GM18858 (cell line): ENCODE data around the gene CLASRP.

Experiments used
- ATAC-seq: cut with Tn5 transposase; IDR thresholded peaks from one replicate; pipeline ENCODE4 v1.9.1; 2021; ENCODE audit not compliant: unreplicated experiment

The CLASRP gene

DNA sequence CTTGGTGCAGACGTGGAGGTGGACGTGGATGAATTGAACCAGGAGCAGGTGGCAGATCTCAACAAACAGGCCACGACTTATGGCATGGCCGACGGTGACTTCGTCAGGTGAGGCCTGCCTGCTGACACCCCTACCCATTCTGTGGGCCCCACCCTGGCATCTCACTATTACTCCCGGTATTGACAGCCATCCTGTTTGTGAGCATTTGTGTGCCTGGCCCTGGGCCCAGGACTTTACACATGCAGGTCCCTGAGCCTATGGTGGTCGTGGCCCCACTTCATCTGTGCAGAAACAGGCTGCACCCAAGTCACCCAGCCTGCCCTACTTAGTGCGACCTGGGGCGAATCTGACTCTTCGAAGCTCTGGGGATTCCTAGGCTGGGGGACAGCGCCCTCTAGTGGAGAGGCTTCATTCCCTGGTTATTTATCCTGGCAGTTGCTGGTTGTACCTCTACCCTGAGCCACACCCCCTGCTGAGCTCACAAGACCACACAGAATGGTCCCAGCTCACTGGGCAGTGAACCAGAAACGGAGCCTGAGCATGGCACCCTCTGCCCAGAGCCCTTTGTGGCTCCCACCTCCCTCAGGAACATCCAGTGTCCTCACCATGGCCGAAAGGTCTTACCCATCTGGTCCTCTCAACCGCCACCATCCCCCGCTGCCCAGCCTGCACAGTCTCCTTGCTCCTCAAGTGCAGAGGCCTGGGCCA is 20.6 kb downstream of the CLASRP start:
- ATAC-seq: no peak

DNA sequence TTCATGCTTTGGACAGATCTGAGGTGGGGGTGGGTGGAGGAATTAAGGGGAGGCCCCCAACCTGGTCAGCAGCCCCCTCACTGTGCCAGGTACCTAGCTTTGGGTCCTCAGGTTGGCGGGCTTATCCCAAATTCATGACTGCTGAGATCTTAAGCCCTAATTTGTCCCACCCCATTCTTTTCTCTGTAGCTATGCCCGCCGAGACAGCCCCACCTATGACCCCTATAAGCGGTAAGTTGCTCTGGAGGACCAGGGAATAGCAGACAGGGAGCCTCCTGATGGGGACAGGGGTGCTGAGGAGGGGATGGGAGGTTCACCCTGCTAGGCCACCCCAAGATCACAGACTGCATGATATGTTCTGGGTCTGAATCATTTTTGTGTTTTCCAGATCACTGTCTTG is 23.1 kb downstream of the CLASRP start:
- no peak for ATAC-seq

DNA sequence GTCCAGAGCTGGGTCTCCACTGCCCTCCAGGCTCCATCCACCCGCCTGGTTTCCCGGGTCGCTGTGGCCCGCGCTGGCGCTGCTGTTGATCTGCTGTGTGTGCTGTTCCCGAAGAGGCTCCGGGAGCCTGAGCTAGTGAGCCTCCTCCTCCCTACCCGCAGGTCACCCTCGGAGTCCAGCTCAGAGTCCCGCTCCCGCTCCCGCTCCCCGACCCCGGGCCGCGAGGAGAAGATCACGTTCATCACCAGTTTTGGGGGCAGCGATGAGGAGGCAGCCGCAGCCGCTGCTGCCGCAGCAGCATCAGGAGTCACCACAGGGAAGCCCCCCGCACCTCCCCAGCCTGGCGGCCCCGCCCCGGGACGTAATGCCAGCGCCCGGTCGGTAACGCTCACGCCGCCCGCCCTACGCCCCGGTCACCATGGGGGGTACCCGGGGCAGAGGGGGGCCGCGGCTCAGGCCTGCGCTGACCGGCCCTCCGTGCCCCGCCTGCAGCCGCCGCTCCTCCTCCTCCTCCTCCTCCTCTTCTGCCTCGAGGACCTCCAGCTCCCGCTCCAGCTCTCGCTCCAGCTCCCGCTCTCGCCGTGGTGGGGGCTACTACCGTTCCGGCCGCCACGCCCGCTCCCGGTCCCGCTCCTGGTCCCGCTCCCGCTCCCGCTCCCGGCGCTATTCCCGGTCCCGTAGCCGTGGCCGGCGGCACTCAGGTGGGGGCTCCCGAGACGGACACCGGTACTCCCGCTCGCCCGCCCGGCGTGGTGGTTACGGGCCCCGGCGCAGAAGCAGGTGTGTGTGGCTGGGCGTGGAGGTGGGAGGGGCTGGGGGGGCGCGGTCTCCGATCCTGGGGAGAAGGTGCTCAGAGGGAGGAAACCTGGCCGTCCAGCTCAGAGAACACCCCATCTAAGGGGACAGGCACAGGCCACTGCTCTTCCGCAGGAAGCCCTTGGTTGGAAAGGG is 25.3 kb downstream of the CLASRP start:
- no peak for ATAC-seq

DNA sequence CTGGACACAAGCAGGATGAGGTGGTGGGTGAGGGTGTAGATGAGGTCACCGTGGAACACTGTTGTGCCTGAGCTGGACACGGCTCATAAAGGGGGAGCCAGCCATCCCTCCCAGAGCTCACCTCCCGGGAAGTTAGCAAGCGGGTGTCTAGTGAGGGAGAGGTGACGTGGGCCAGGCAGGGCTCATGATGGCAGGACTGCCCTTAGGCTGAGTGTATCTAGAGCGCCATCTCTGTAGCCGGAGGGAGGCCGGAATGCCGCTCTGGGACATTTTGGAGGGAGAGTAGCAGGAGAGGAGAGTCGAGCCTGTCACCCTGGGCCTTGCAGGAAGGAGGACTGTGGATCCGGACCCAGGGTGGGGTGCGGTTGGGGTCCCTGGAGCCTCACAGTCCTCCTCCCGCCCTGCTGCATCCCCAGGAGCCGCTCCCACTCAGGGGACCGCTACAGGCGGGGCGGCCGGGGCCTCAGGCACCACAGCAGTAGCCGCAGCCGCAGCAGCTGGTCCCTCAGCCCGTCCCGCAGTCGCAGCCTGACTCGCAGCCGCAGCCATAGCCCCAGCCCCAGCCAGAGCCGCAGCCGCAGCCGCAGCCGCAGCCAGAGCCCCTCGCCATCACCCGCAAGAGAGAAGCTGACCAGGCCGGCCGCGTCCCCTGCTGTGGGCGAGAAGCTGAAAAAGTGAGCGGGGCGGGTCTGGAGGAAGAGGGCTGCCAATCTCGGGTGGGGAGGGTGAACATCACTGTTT is 28.2 kb downstream of the CLASRP start:
- no peak for ATAC-seq

DNA sequence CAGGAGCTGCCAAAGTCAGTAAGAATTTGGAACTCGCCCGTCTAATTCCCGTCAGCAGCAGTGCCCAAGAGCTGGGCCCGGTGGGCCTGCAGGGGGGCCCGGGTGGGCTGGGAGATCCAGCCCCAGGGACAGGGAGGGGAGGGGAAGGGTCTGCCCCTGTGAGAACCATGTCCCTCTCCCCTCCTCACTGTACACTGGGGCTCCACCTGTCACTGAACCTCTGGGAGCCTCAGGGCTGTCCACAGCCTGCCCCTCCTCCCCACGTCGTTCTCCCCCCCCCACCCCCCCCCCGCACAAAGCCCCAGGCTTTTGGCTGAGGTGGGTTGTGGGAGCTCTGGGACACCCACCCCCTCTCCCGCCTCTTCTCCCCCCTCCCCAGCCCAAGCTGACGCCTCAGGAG is 29.2 kb downstream of the CLASRP start:
- no peak for ATAC-seq

DNA sequence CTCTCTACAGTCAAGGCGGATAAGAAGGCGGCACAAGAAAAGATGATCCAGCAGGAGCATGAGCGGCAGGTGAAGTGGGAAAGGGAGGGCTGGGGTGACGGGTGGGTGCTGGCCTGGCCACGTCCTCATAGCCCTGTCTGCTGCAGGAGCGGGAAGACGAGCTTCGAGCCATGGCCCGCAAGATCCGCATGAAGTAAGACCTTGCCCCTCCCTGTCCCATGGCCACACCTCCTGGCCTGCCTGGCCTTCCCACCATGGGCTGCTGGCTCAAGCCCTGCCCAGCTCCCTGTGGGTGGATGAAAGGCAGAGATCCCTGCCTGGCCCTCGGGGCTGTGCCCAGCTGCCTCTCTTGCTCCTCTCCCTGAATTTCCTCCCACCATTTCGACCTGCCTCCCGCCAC is 30.2 kb downstream of the CLASRP start:
- no peak for ATAC-seq

DNA sequence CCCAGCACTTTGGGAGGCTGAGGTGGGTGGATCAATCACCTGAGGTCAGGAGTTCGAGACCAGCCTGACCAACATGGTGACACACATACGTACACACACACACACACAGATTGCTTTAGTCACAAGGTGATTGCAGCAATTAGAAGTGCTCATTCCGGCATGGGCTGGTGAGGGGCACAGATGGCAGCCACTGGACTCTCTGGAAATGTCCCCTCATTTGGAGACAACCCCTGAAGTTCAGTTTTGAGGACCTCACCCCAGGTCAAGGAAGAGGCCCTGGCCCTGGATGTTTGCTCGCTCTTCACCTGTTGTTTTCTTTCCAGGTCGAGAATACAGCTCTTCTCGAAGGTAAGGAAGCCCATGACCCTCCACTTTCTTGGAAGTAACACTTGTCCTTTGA is 31.4 kb downstream of the CLASRP start:
- ATAC-seq: no peak

DNA sequence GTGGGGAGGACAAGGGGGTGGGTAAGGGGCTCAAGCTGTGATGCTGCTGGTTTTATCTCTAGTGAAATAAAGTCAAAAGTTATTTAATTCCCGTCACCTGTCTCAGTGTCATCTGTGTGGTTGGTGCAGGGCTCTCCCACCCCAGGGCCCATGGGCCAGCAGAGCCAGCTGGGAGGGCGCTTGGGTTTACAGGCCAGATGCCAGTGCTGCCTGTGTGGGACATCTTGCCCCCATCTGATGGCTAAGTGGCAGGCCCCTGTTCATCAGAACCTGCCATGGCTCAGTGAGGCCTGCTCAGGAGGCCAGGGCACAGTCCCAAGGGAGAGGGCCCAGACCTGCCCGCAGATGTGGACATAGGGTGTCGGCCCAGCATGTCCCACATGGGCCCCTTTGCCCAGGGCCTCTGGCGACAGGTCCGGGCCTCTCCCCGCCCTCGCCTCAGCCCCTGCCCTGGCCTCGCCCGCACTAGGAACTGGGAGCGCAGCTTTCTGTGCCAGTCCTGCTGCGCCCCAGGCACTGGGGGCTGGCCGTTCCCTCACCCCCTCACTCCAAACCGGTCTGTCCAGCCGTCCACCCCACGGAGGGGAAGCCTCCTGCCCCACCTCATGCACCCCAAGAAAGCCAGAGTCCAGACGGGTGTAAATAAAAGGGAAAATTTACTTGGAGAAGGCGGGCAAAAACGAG is 32.2 kb downstream of the CLASRP start:
- ATAC-seq: no peak

DNA sequence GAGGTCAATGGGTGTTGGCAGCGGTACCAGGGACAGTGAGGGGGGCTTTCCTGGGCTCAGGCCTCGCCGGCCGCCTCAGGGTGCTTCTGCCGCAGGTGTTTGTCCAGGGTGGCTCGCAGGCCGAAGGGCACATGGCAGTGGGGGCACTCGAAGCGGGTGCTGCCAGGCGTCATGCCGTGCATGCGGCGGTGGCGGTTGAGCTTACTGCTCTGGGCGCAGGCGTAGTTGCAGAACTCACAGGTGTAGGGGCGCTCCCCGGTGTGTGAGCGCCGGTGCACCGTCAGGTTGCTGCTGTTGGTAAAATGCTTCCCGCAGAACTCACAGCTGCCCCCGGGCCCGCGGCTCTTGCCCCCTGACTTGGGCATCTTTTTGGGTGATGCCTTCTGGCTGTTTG is 32.7 kb downstream of the CLASRP start:
- ATAC-seq: no peak

DNA sequence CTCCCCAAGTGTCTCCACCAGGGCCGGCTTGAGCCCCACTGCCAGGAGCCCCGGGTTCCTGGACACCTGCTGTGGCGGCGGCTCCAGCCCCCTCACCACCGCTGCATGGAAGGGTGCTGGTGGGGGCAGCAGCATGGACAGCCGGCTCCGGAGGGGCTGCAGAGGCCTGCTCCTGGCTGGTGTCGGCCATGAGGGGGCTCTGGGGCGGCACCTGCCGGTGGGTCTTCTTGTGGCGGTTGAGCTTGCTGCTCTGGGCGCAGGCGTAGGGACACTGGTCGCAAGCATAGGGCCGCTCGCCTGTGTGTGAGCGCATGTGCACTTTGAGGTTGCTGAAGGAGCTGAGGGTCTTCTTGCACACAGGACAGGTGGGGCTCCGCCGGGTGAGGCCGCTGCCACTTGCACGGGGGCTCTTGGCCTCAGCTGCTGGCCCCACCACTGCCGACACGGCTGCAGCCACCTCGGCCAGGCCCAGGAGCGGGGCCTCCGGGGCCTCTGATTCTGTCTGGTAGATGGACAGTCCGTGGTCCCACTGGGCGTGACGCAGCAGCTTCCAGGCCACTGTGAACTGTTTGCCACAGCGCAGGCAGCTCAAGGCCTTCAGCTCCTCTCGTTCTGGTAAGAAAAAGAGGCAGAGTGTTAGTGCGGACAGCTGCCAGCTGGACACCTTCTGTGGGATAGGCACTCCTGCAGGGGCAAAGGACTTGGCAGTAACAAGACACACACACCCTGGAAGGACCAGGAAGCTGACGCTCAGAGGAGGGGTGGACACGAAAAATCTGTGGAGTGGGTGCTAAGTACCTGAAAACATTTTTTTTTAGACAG is 33.3 kb downstream of the CLASRP start:
- ATAC-seq: no peak

DNA sequence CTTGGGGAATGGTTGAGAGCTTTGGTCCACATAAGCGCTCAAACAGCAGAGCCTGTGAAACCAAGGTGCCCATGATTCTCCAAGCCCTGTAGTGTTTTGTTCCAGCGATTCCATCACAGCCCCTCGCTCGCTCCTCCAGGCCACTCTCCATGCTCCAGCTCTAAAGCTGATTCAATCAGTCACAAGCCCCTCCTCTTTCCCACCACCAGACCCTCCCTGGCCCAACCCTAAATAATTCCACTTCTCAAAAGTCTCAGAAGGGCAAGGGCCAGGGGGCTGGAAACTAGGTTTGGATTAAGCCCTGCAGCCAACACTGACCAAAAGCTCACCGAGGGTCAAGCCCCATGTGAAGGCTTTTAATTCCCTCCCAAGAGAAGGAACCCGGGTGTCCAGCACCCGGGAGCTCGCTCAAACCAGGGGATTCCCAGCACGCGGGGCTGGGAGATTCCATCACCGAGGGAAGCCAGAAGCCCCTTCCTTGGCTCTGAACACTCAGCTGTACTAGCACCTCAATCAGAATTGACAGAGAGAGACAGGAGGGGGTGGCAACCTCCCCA is 36.0 kb downstream of the CLASRP start:
- ATAC-seq: peak; percentile 15

DNA sequence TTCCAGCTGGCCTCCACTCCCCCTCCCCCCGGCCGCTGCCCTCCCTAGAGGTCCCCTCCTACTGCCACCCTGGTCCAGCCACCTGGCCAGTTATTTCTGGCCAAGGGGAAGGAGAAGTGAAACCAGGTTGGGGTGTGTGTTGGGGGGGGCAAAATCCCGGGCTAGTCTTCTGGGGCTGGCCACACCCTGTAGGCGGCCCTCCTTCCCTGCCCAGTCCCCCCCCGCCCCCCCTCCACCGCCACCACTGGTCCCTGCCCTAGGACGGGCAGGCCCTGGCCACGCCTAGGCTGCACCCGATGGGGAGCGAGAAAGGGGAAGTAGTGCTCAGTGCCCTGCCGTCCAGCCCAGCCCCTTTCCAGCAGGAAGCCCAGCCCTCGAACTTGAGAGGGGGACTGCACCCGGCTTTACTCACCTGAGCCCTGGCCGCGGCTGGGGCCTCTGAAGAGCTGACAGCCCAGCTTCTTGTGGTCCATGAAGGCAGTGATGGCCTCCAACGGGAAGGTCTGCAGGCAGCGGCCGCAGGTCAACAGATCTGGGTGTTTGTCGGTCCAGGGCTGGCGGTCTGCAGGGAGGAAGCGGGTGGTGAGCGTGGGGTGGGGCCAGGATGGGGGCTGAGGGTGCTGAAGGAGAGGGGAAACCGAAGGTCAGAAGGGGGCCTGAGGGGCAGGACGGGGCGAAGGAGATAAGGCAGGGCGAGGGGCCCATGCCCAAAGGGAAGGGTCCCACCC is 36.6 kb downstream of the CLASRP start:
- peak; percentile 38 for ATAC-seq

DNA sequence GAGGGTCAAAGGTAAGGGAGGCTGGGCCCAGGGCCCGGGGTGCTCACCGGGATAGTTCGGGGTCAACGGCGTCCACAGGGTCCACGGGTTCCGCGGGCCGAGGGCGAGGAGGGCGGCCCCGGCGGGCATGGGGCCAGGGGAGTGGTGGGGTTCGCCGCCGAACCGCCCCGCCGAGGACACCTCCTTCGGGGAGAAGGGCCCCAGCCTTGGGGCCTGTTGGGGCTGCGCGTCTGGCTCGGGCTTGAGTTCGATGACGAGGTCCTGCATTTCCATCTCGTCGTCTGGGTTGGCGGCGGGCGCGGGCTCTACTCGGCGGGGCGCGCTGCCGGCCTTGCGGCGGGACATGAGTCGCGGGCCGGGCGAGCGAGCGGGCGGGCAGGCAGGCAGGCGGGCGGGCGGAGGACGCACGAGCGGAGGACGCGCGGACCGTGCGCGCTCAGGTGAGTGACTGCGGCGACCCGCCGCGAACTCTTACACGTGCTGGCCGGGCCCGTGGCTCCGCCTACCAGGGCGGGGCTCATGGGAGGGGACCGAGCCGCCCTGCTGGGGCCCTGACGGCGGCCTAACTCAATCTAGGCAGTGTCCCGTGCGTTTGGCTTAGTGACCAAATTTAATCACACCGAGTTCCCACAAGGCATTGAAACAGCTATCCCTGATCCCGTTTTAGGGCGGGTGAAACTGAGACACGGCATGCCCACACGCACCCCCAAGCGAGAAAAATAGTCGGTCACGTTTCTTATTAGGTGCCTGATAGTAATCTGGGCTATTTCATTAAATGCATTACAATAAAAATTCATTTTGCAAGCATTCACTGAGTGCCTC is 37.4 kb downstream of the CLASRP start, which contains the start of gene ZNF296:
TSS of gene ZNF296 (minus strand) at position 450 of the 822 bp plus-strand sequence. CDS start at position 345, 105 bp downstream.
- peak; percentile 42 for ATAC-seq

DNA sequence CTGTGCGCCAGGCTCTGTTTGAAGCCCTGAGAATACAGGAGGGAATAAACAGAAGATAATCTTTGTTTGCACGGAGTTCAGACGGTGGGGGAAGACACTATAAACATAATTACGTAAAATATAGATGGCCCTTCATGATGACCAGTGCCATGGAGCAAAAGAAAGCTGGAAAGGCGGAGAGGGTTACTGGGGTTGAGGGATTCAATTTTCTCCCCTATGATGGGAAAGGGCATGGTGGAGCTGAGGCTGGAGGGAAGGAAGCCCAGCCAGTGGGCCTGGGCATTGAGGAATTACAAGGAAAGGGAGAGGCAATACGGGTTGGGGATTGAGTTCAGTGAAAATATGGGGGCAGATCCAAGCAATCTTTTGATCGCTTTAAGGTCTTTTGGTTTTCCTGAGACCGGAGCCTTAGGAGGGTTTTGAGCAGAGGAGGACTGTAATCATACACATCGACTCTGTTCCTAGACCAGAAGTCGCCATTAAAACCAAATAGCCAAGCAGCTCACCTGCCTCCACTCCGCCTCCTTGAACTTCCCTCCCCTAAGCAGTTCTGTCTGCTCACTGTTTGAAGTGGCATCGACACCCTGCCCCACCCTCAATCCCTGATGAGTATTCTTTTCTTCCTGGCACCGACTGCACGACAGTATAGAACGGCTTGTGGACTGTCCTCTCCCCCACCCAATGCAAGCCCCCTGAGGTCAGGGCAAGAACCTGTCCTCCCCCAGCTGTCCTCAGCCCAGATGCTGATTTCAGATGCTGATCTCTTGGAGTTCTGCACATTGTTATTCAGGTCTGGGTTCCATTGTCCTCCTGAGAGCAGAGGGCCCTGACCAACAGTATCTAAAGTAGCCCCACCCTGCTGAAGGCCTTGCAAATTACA is 38.2 kb downstream of the CLASRP start:
- no peak for ATAC-seq

DNA sequence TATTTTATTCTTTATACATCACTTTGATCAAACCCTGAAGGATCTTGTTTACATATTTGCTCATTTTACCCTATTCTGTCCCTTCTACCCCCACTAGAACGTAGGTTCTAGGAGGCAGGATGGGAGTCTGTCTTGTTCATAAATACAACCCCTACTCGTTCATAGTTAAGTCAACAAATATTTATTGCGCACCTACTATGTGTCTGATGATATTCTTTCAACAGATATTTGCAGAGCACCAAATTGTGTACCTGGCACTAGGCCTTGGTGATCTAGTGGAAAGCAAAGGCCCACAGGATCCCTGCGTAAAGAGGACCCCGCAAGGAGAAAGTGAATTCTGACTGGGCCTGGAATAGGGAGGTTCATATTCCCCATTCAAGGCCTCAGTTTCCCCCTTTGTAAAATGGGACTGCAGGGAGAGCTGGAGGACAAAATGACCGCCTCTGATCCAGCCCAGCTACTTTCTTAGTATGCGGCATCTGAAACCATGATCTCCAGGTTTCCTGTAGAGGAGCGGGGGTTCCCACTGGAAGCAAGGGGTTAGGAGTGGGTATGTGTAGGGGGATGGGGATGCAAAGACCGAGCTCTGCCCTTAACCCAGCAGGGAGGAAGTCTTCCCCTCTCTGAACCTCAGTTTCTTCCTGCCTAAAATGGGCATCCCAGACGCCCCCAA is 39.7 kb downstream of the CLASRP start:
- no peak for ATAC-seq

DNA sequence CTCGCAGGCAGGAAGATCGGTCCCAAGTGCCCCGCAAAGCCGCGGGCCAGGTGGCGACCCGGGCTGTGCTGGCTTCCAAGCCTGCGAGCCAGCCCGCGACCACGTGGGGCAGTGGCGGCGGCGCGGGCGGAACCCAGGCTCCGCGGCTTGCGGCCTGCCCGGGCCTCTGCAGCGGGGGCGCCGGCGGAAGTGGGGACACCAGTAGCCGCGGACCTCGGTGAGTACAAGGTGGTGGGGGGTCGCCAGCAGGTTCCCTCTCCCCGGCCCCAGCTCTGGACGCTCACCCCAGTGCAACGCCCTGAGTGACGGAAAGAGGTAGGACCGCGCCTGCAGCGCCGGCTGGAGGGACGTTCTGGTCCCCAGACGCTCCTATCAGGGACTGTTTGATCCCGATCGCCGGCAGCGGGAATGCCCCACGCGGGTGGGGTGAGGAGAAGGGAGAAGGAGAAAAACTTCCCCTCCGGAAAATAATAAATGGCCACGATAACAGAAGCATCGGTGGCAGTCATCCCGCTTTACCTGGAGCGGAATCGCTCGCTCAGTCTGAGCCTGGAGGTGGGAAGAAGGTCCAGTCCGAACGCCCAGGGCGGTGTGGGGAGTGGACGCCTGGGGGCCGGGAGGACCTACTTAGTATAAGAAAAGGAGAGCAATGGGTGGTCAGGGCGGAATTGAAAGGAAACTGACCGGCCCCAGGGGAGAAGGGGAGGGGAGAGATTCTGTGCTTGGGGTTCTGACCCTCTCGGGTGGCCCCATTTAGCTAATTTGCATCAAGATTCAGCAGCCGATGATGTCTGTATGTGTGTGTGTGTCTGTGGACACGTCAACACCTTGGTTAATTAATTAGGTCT is 40.4 kb downstream of the CLASRP start, which contains the start of gene GEMIN7:
TSS of gene GEMIN7 (plus strand) at position 198 of the 848 bp plus-strand sequence. CDS start 10,855 bp downstream, outside the sequence.
- no peak for ATAC-seq
